ENCODE results near the gene KRR1. TPM values are rescaled to one million over a fixed set of nuclear protein-coding genes. Genes with fewer than 3 reads are reported as not detected.

The KRR1 gene
- total RNA-seq, 3 donors from 2014 or later (not counting 1 experiment from before 2014, with no cell fraction given) = 101 to 112 (median 106) TPM

- peaks cover 4% of the 10 kb centered on the region for H3K4me1 ChIP-seq (ENCODE audit: control insufficient read depth, insufficient read depth, low read length)
- Mint-ChIP-seq H3K27ac (no peak overlapping the region), H3K27me3 (ENCODE audit: low read depth in 2 of 2) (no peaks in the 10 kb centered on the region), H3K9me3 (no peaks in the 10 kb centered on the region), H3K36me3 (peaks cover 7% of the 10 kb centered on the region), H3K4me1 (peaks cover 22 to 30% of the 10 kb centered on the region in 2 donors), H3K4me3 (no peak overlapping the region)
- WGBS (ENCODE audit: insufficient coverage) = 93% methylated on average over 2 of the region's 2 CpGs
- H3K36me3 ChIP-seq (ENCODE audit: control insufficient read depth, insufficient read depth, low read length) = peaks cover 40% of the 10 kb centered on the region
- intact Hi-C loops (cut with micrococcal nuclease) = no loop called here
- TF ChIP-seq CTCF (IDR thresholded peaks at IDR 0.05) = no peak
- no peak overlapping the region for H3K4me3 ChIP-seq (ENCODE audit: low read length)
- H3K27me3 ChIP-seq (ENCODE audit: control insufficient read depth, insufficient read depth, low read length) = no peaks in the 10 kb centered on the region
- no peaks in the 10 kb centered on the region for H3K9me3 ChIP-seq (ENCODE audit: control insufficient read depth, insufficient read depth, low read length)
- ATAC-seq = no peak
- no peak overlapping the region for H3K27ac ChIP-seq (ENCODE audit: low read length)
- no peak for DNase-seq
Observed at GRCh38 chr12:75508159-75508558, 3.2 kb downstream of the KRR1 start.

- no CpG with 5 or more reads among the region's 2 CpGs for WGBS (ENCODE audit: insufficient coverage)
- no peak overlapping the region for H3K4me3 Mint-ChIP-seq
- intact Hi-C loops (cut with micrococcal nuclease) = no loop called here
Observed at GRCh38 chr12:75507086-75507485, 4.3 kb downstream of the KRR1 start.

GRCh38 chr12:75505706-75506312 lies 5.6 kb downstream of the KRR1 start:
- peaks cover 63% of the 10 kb centered on the region for H3K36me3 ChIP-seq (ENCODE audit: control insufficient read depth, insufficient read depth, low read length)
- no peak overlapping the region for H3K4me3 ChIP-seq (ENCODE audit: low read length)
- ATAC-seq (peak; percentile 44 to 72 (median 58)), DNase-seq (peak in 1 of 2 donors; percentile 61)
- Mint-ChIP-seq H3K27ac (peak overlapping the region; percentile 54 to 65), H3K36me3 (peaks cover 7% of the 10 kb centered on the region), H3K27me3 (ENCODE audit: low read depth in 2 of 2) (no peaks in the 10 kb centered on the region), H3K4me3 (no peak overlapping the region), H3K9me3 (no peaks in the 10 kb centered on the region), H3K4me1 (peaks cover 11 to 20% of the 10 kb centered on the region in 2 donors)
- no peaks in the 10 kb centered on the region for H3K9me3 ChIP-seq (ENCODE audit: control insufficient read depth, insufficient read depth, low read length)
- H3K27ac ChIP-seq (ENCODE audit: low read length) = no peak overlapping the region
- intact Hi-C loops (cut with micrococcal nuclease) = loop anchor here (1.0 kb wide), 2 partner anchors 69 to 172 kb away; partner anchors contain the start of gene GLIPR1L1
- H3K4me1 ChIP-seq (ENCODE audit: control insufficient read depth, insufficient read depth, low read length) = no peaks in the 10 kb centered on the region
- no peaks in the 10 kb centered on the region for H3K27me3 ChIP-seq (ENCODE audit: control insufficient read depth, insufficient read depth, low read length)
- 71% methylated on average over 2 of the region's 2 CpGs for WGBS (ENCODE audit: insufficient coverage)
- peak; percentile 76 for TF ChIP-seq CTCF (IDR thresholded peaks at IDR 0.05)

More at GRCh38 chr12:75507086-75507485, 4.3 kb downstream of the KRR1 start:
- H3K4me1 ChIP-seq (ENCODE audit: control insufficient read depth, insufficient read depth, low read length) = peaks cover 4% of the 10 kb centered on the region
- DNase-seq (no peak), ATAC-seq (no peak)
- peaks cover 50% of the 10 kb centered on the region for H3K36me3 ChIP-seq (ENCODE audit: control insufficient read depth, insufficient read depth, low read length)
- no peak overlapping the region for H3K27ac ChIP-seq (ENCODE audit: low read length)
- no peaks in the 10 kb centered on the region for H3K9me3 Mint-ChIP-seq
- H3K4me3 ChIP-seq (ENCODE audit: low read length) = no peak overlapping the region
- no peak for TF ChIP-seq CTCF (IDR thresholded peaks at IDR 0.05)
- H3K27me3 ChIP-seq (ENCODE audit: control insufficient read depth, insufficient read depth, low read length) = no peaks in the 10 kb centered on the region
- H3K27me3 Mint-ChIP-seq (ENCODE audit: low read depth in 2 of 2) = no peaks in the 10 kb centered on the region
- peak overlapping the region in 1 of 2 donors; percentile 47 for H3K27ac Mint-ChIP-seq
- H3K9me3 ChIP-seq (ENCODE audit: control insufficient read depth, insufficient read depth, low read length) = no peaks in the 10 kb centered on the region
- H3K36me3 Mint-ChIP-seq = peaks cover 7% of the 10 kb centered on the region
- H3K4me1 Mint-ChIP-seq = peaks cover 22 to 30% of the 10 kb centered on the region in 2 donors

- Mint-ChIP-seq H3K27me3 (ENCODE audit: low read depth in 2 of 2) (no peaks in the 10 kb centered on the region), H3K9me3 (no peaks in the 10 kb centered on the region), H3K27ac (no peak overlapping the region), H3K36me3 (peaks cover 7% of the 10 kb centered on the region), H3K4me3 (no peak overlapping the region), H3K4me1 (peaks cover 0 to 10% of the 10 kb centered on the region in 2 donors)
- DNase-seq (no peak), ATAC-seq (no peak)
- Histone ChIP-seq H3K4me1 (ENCODE audit: control insufficient read depth, insufficient read depth, low read length) (no peaks in the 10 kb centered on the region), H3K27me3 (ENCODE audit: control insufficient read depth, insufficient read depth, low read length) (no peaks in the 10 kb centered on the region), H3K4me3 (ENCODE audit: low read length) (no peak overlapping the region), H3K27ac (ENCODE audit: low read length) (no peak overlapping the region), H3K9me3 (ENCODE audit: control insufficient read depth, insufficient read depth, low read length) (no peaks in the 10 kb centered on the region), H3K36me3 (ENCODE audit: control insufficient read depth, insufficient read depth, low read length) (peaks cover 83% of the 10 kb centered on the region)
- WGBS (ENCODE audit: insufficient coverage) = 75% methylated on average over 1 of the region's 3 CpGs
- TF ChIP-seq CTCF (IDR thresholded peaks at IDR 0.05) = no peak
- intact Hi-C loops (cut with micrococcal nuclease) = no loop called here
Observed at GRCh38 chr12:75503866-75504265, 7.5 kb downstream of the KRR1 start.

Measured in natural killer cell (primary cell).